K562 (cell line): ENCODE data around the gene QSOX2. TPM values are rescaled to one million over a fixed set of nuclear protein-coding genes. Genes with fewer than 3 reads are reported as not detected.
A peak's percentile ranks its signal among the peaks of the same experiment; 100 is the strongest.

Experiments used
- ATAC-seq: fragments of 200-7000 bp; cut with Tn5 transposase; 3 replicates; pipeline ENCODE4 v1.9.1; 2020; ENCODE audit warnings: moderate library complexity
- BruUV-seq: library from RNA; stranded (reverse); fragments of 400-500 nt; replicated peaks from 2 replicates; lab custom pipeline; 2021; lab: Mats Ljungman, UMichigan
- CTCF ChIA-PET: fragments of 300-600 bp; formaldehyde crosslinking; extraction: SDS; loops from one replicate; lab custom pipeline; 2021; ENCODE audit warnings: low intra/inter-chr PET ratio; lab: Yijun Ruan, JAX
- POLR2A ChIA-PET: fragments of 300-600, 350-650 bp; sonication (Branson Sonifier 250); formaldehyde crosslinking; extraction: SDS; loops from one replicate; lab custom pipeline; 2021; ENCODE audit warnings: antibody characterized with exemption, inconsistent platforms; lab: Yijun Ruan, JAX
- DNase-seq, 4 experiments: peaks; one replicate each; pipeline versions ENCODE4 v3.0.0 to v3.0.0-alpha.2; 2011 to 2018; ENCODE audit warnings: low spot score in 3 of 4, mixed read lengths in 3 of 4; ENCODE audit errors: extremely low read depth in 1 of 4
- FAIRE-seq: peaks from 2 replicates; lab custom pipeline; 2011; peaks lifted over from hg19 to GRCh38; lab: Jason Lieb, UNC
- H2AFZ ChIP-seq: 2 replicates; pipeline ENCODE4 v1.6.0; 2011; ENCODE audit warnings: low read depth, low read length, control low read depth, inconsistent platforms
- H3K27ac ChIP-seq: fragments of 200-600 bp; 3 replicates; pipeline ENCODE4 v1.8.0; 2011; ENCODE audit warnings: low read depth, mild to moderate bottlenecking, control low read depth, inconsistent platforms, low read length, moderate library complexity, mixed read lengths; ENCODE audit errors: extremely low read depth
- H3K27me3 ChIP-seq, 2 experiments: fragments of 300-600 bp in 1 of 2; 2 replicates in 1 of 2; 3 replicates in 1 of 2; pipeline versions ENCODE4 v1.6.0 to v1.8.0; 2011; ENCODE audit warnings: inconsistent platforms in 2 of 2, low read length in 2 of 2, mild to moderate bottlenecking in 1 of 2, mixed read lengths in 1 of 2, moderate library complexity in 1 of 2; ENCODE audit not compliant: control insufficient read depth in 2 of 2, insufficient read depth in 2 of 2
- H3K36me3 ChIP-seq: fragments of 300-600 bp; 3 replicates; pipeline ENCODE4 v1.8.0; 2011; ENCODE audit warnings: mild to moderate bottlenecking, low read length, inconsistent platforms; ENCODE audit not compliant: control insufficient read depth, insufficient read depth
- H3K4me1 ChIP-seq, 2 experiments: fragments of 200-600 bp in 1 of 2; replicated peaks in 1 of 2; 2 replicates in 1 of 2; 3 replicates in 1 of 2; pipeline versions ENCODE4 v1.5.1 to v1.8.0; 2011; ENCODE audit warnings: inconsistent platforms in 2 of 2, low read length in 2 of 2, mild to moderate bottlenecking in 1 of 2, mixed read lengths in 1 of 2, moderate library complexity in 1 of 2; ENCODE audit not compliant: control insufficient read depth in 2 of 2, insufficient read depth in 2 of 2
- H3K4me2 ChIP-seq: 2 replicates; pipeline ENCODE4 v1.6.1; 2011; ENCODE audit warnings: low read length, control low read depth, inconsistent platforms, mixed read lengths; ENCODE audit not compliant: insufficient read depth
- H3K4me3 ChIP-seq: fragments of 200-600 bp; sonication (generic), shearing (Covaris generic); 2 replicates; pipeline ENCODE4 v1.5.1; 2016; ENCODE audit warnings: control low read depth, inconsistent platforms
- H3K79me2 ChIP-seq: fragments of 200-600 bp; 3 replicates; pipeline ENCODE4 v1.8.0; 2011; ENCODE audit warnings: low read length, inconsistent platforms; ENCODE audit not compliant: control insufficient read depth, insufficient read depth
- H3K9ac ChIP-seq, 2 experiments: 2 replicates each; pipeline versions ENCODE4 v1.6.0 to v1.6.1; 2011; ENCODE audit warnings: low read depth in 2 of 2, low read length in 2 of 2, control low read depth in 1 of 2, inconsistent platforms in 1 of 2, mild to moderate bottlenecking in 1 of 2, mixed read lengths in 1 of 2; ENCODE audit not compliant: insufficient read depth in 1 of 2
- H3K9me1 ChIP-seq: one replicate; pipeline ENCODE4 v1.6.0; 2011; ENCODE audit warnings: inconsistent platforms, mild to moderate bottlenecking, low read length, moderate library complexity; ENCODE audit not compliant: control insufficient read depth, insufficient read depth
- H3K9me3 ChIP-seq: replicated peaks from 2 replicates; pipeline ENCODE4 v1.5.1; 2011; ENCODE audit warnings: low read depth, low read length, inconsistent platforms; ENCODE audit not compliant: control insufficient read depth, insufficient read depth
- H4K20me1 ChIP-seq: replicated peaks from 2 replicates; pipeline ENCODE4 v1.6.1; 2011; ENCODE audit warnings: low read length, inconsistent platforms, mixed read lengths; ENCODE audit not compliant: control insufficient read depth, insufficient read depth
- ARNT ChIP-seq, 2 experiments: fragments of 450-650 bp; IDR thresholded peaks; 2 replicates each; pipeline ENCODE4 v1.6.1; 2016; ENCODE audit warnings: mild to moderate bottlenecking in 1 of 2
- CHCHD3 ChIP-seq: fragments of 250-450 bp; sonication (Bioruptor Pico); IDR thresholded peaks from 2 replicates; pipeline ENCODE4 v2.1.2; 2022; ENCODE audit warnings: mild to moderate bottlenecking
- COPS2 ChIP-seq: fragments of 450-650 bp; conservative IDR thresholded peaks from 2 replicates; pipeline ENCODE4 v1.6.1; 2016; ENCODE audit warnings: mild to moderate bottlenecking, moderate library complexity
- HES1 ChIP-seq: fragments of 450-650 bp; IDR thresholded peaks from 2 replicates; pipeline ENCODE4 v1.6.1; 2016; ENCODE audit warnings: low read depth, mild to moderate bottlenecking, moderate library complexity
- RBM39 ChIP-seq: fragments of 200-400 bp; formaldehyde crosslinking; optimal IDR thresholded peaks from 2 replicates; pipeline ENCODE3; 2018; ENCODE audit warnings: low read depth, low read length
- ZNF589 ChIP-seq: fragments of 200-800 bp; sonication (Bioruptor generic); IDR thresholded peaks from 2 replicates; pipeline ENCODE4 v1.6.1; 2016; ENCODE audit warnings: low read depth, missing genetic modification characterization, missing compliant biosample characterization
- WGBS: fragments of 100-300 bp; shearing (Covaris generic); methylation state at CpG from one replicate; pipeline ENCODE4 v1.1.6; 2016; ENCODE audit warnings: low coverage, mixed read lengths; ENCODE audit not compliant: insufficient coverage; ENCODE audit errors: missing lambda C conversion rate; 5-methylcytosine and 5-hydroxymethylcytosine counted together
- in situ Hi-C: fragments of 300-500 bp; cut with MboI; formaldehyde crosslinking; loops from 4 replicates; pipeline ENCODE4 v1.15.0; 2018; ENCODE audit warnings: inconsistent platforms, mixed read lengths
- intact Hi-C: fragments of 100-400 bp; cut with micrococcal nuclease; formaldehyde crosslinking; loops from 2 replicates; pipeline ENCODE4 v1.14.2; 2022
- polyA plus RNA-seq, 8 experiments: library from polyadenylated mRNA; depleted of rRNA in 4 of 8; stranded (reverse) in 5 of 8; unstranded in 3 of 8; fragments of >200 nt; fragmentation: Nextera tagmentation in 2 of 8; fragmentation: Illumina TruSeq in 1 of 8; extraction: Ambion mirVana in 2 of 8; extraction: Trizol in 1 of 8; gene quantifications; 2 replicates each; pipeline versions ENCODE4 v1.2.1 to v1.2.3, GENCODE V29; 2011 to 2014; ENCODE audit warnings: inconsistent platforms in 1 of 8, missing spikeins in 1 of 8
- total RNA-seq, 7 experiments: library from RNA; depleted of rRNA in 6 of 7; stranded (reverse); fragments of >200 nt in 6 of 7; fragmentation: Illumina TruSeq in 2 of 7; extraction: Trizol in 2 of 7; gene quantifications; 2 replicates each; pipeline versions ENCODE4 v1.2.1 to v1.2.3, GENCODE V29; 2011 to 2021; ENCODE audit warnings: low replicate concordance in 1 of 7
- TF ChIP-seq, protein P1 (sequence below): IDR thresholded peaks from 2 replicates; pipeline ENCODE4 v1.6.1; 2016; ENCODE audit warnings: missing genetic modification characterization, missing compliant biosample characterization
- TF ChIP-seq, protein P2 (sequence below): fragments of 250-450 bp; sonication (Bioruptor Pico); IDR thresholded peaks from 2 replicates; pipeline ENCODE4 v1.4.0; 2020

The QSOX2 gene
- total and polyA plus RNA-seq, 9 of the 15 experiments (the other 6 are each of a cell fraction or from before 2014, with no cell fraction given): 0.51 to 23.7 (median 12.7) TPM

- Histone ChIP-seq H3K36me3 (no peaks in the 10 kb centered on the region), H2AFZ (no peak overlapping the region), H3K27me3 (peaks cover 45 to 57% of the 10 kb centered on the region in 2 experiments), H3K4me3 (no peak overlapping the region), H3K9me3 (no peaks in the 10 kb centered on the region), H3K9ac (peak overlapping the region in 1 of 2 experiments; percentile 52; a peak in 2 of 4 replicates), H3K79me2 (no peaks in the 10 kb centered on the region), H3K27ac (no peak overlapping the region), H3K4me1 (peaks cover 0 to 27% of the 10 kb centered on the region in 2 experiments; a peak in 2 of 5 replicates), H3K9me1 (no peaks in the 10 kb centered on the region), H3K4me2 (no peak overlapping the region), H4K20me1 (peaks cover 13% of the 10 kb centered on the region; the same call in 1 of the 2 replicates)
- ChIA-PET CTCF (no interaction called here), POLR2A (no interaction called here)
- no TSS peak for BruUV-seq
- TF ChIP-seq ARNT (IDR thresholded peaks at IDR 0.05) (no peak), HES1 (no peak), CHCHD3 (CRISPR knock-in tag) (no peak), COPS2 (no peak), ZNF589 (CRISPR knock-in tag) (no peak), RBM39 (no peak)
- TF ChIP-seq, protein P1, sequence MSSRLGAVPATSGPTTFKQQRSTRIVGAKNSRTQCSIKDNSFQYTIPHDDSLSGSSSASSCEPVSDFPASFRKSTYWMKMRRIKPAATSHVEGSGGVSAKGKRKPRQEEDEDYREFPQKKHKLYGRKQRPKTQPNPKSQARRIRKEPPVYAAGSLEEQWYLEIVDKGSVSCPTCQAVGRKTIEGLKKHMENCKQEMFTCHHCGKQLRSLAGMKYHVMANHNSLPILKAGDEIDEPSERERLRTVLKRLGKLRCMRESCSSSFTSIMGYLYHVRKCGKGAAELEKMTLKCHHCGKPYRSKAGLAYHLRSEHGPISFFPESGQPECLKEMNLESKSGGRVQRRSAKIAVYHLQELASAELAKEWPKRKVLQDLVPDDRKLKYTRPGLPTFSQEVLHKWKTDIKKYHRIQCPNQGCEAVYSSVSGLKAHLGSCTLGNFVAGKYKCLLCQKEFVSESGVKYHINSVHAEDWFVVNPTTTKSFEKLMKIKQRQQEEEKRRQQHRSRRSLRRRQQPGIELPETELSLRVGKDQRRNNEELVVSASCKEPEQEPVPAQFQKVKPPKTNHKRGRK (tag): no peak
- TF ChIP-seq, protein P2, sequence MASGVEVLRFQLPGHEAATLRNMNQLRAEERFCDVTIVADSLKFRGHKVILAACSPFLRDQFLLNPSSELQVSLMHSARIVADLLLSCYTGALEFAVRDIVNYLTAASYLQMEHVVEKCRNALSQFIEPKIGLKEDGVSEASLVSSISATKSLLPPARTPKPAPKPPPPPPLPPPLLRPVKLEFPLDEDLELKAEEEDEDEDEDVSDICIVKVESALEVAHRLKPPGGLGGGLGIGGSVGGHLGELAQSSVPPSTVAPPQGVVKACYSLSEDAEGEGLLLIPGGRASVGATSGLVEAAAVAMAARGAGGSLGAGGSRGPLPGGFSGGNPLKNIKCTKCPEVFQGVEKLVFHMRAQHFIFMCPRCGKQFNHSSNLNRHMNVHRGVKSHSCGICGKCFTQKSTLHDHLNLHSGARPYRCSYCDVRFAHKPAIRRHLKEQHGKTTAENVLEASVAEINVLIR: no peak
- no peak for DNase-seq
- in situ Hi-C loops (loop anchor here (10.0 kb wide), 1 partner anchor 479 kb away; no protein-coding TSS in a partner anchor), intact Hi-C loops (no loop called here)
- WGBS: 7% methylated on average over 28 of the region's 28 CpGs
- FAIRE-seq: no peak
- no peak for ATAC-seq
Measured at GRCh38 chr9:136273921-136274785, 28.5 kb upstream of the QSOX2 start.
